SKM-1 (cell line): ENCODE measurements around the gene F2RL1.
"Not testable (repeated sequence)": the region's sequence is repeated elsewhere in the genome, so short reads cannot be mapped to it uniquely, and the experiment has no call there.

ENCODE experiments used
- DNase-seq: peaks from one replicate; lab custom pipeline; 2025; ENCODE audit not compliant: unreplicated experiment; lab: John Stamatoyannopoulos, UW

Gene F2RL1

DNA sequence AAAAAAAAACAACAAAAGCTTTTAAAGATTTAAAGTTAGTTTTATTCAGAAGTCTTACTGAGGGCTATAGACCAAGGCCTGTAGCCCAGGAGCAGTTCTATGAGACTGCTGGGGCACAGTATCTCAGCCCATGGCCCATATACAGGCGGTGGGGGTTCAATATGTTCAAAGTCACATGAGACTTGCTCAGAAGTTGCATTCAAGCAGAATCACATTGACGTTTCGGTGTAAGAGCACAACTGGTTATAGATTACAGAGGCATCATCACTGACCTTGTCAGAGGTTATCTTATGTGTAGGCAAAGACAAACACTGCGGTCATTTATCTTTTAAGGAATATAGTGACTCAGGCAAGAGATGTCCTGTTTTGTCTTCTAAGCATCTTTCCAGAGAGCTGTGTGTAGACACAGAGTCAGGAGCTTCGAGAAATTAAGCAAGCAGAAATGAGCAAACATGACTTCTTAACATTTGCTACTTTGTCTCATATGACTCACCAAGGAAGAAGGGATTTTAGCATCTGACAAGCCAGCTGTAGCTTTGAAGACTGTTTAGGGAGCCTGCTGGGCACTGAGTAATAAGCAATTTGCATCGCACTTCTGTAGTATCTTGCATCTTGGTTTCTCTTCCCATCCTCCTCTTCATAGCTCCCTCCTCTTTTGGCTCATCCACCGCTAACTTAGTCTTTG is 12.9 kb upstream of the F2RL1 start:
- DNase-seq: no peak

- DNase-seq: no peak
Observed at GRCh38 chr5:76807296-76807695, 11.5 kb upstream of the F2RL1 start.

GRCh38 chr5:76808141-76808691 is 10.6 kb upstream of the F2RL1 start:
- DNase-seq: no peak

- DNase-seq: no peak
Observed at GRCh38 chr5:76809141-76809540, 9.7 kb upstream of the F2RL1 start.

DNA sequence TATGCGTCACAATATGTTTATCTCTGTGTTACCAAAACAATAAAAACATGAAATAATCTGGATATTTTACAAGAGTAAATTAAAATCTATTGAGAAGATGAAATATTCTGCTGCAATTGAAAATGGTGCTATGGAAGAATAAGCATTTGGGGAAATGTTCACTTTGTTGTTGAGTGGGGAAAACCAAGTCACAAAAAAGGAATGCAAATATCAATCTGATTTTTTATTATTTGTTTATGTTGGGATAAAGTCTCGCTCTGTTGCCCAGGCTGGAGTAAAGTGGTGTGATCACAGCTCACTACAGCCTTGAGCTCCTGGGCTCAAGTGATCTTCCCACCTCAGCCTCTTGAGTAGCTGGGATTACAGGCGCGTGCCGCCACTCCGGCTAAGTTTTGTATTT is 8.6 kb upstream of the F2RL1 start:
- no peak for DNase-seq

- DNase-seq: no peak
Observed at GRCh38 chr5:76811214-76811613, 7.6 kb upstream of the F2RL1 start.

DNA sequence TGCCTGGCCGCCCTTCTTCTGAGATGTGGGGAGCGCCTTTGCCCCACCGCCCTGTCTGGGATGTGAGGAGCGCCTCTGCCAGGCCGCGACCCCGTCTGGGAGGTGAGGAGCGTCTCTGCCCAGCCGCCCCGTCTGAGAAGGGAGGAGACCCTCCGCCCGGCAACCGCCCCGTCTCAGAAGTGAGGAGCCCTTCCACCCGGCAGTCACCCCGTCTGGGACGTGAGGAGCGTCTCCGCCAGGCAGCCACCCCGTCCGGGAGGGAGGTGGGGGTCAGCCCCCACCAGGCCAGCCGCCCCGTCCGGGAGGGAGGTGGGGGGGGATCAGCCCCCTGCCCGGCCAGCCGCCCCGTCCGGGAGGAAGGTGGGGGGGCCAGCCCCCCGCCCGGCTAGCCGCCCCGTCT is 6.6 kb upstream of the F2RL1 start:
- DNase-seq: not testable (repeated sequence)

DNA sequence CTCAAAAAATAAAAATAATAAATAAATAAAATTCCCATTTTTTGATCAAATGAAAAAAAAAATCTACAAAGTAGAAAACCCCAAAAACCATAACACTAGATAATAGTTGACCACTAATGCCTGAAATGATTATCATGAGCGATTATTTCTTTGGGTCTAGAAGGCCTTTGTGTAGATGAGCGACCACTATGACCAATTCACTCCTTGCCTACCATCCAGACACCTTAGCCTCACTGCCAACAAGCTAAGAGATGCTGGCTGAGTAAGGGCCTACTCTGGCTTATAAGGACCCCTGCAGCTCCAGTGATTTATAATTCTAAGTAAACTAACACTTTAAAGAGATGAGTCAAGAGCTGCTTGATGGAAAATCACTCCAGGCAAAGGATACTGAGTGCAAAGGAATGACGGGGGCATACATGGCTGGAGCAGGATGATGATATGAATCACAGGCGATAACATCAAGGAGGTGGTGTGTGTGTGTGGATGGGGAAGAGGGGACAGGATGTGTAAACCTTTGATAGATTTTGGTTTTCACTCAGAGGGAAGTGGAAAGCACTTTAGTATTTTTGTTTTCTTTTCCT is 4.8 kb upstream of the F2RL1 start:
- DNase-seq: no peak

- no peak for DNase-seq
Observed at GRCh38 chr5:76816110-76816831, 2.6 kb upstream of the F2RL1 start.

- DNase-seq: no peak
Observed at GRCh38 chr5:76819851-76820525, 1.2 kb downstream of the F2RL1 start.

DNA sequence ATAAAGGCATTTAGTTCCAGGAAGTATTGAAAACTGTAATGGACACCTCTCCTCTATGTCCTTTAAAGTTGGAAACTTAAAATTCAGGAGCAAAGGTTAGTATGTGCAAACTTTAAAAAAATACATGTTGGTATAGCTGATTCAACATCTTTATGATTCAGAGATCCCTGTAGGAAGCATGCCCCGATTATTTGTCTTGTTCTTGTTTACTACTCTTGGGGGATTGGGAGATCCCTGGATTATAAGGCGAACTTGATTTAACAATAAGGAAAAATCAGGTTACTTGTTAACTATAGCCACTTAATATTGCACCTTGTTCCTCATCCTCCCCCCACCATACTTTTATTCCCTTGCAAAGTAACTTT is 1.7 kb downstream of the F2RL1 start:
- DNase-seq: no peak

GRCh38 chr5:76821136-76821535 is 2.3 kb downstream of the F2RL1 start:
- no peak for DNase-seq

GRCh38 chr5:76822105-76822731 is 3.4 kb downstream of the F2RL1 start:
- DNase-seq: not testable (repeated sequence)

DNA sequence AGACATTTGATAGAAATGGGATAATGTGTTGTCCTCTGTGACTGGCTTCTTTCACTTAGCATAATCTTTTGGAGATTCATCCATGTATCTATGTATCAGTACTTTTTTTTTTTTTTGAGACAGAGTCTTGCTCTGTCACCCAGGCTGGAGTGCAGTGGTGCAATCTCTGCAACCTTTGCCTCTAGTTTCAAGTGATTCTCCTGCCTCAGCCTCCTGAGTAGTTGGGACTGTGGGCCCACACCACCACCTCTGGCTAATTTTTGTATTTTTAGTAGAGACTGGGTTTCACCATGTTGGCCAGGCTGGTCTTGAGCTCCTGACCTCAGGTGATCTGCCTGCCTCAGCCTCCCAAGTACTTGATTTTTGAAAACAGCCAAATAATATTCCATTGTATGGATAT is 7.6 kb downstream of the F2RL1 start:
- DNase-seq: not testable (repeated sequence)

DNA sequence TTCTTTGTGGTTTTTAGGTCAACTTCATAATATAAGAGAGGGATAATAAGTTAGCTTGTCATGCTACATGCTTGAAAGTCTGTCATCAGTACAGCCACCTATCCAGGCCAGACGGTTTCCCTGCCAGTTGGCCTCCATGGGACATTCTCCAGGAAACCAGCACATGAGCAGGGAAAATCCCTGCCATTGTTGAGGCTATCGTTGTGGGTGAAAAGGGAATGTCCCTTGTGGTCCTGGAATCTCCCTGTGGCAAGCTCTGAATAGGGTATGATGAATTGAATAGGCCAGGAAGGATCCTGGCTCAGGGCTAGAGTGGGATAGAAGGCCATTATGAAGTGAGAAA is 12.3 kb downstream of the F2RL1 start:
- DNase-seq: no peak

DNA sequence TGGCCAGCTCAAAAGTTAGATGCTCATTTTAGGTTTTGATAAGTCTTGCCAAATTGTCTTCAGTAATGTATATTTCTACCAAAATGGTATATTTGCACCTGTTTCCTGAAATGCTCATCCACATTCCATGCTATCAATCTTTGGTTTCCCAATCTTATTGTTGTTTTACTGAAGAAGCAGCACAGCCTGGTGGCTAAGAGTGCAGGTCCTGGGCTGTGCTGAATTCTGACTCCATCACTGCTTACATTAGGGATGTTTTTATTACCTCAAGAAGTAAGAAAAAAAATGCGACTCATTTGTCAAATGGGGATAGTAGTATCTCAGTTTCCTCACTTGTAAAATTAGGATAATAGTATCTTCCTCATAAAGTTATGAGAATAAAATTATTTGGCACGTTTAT is 17.4 kb downstream of the F2RL1 start:
- no peak for DNase-seq

GRCh38 chr5:76836585-76836984 is 17.8 kb downstream of the F2RL1 start:
- DNase-seq: no peak

DNA sequence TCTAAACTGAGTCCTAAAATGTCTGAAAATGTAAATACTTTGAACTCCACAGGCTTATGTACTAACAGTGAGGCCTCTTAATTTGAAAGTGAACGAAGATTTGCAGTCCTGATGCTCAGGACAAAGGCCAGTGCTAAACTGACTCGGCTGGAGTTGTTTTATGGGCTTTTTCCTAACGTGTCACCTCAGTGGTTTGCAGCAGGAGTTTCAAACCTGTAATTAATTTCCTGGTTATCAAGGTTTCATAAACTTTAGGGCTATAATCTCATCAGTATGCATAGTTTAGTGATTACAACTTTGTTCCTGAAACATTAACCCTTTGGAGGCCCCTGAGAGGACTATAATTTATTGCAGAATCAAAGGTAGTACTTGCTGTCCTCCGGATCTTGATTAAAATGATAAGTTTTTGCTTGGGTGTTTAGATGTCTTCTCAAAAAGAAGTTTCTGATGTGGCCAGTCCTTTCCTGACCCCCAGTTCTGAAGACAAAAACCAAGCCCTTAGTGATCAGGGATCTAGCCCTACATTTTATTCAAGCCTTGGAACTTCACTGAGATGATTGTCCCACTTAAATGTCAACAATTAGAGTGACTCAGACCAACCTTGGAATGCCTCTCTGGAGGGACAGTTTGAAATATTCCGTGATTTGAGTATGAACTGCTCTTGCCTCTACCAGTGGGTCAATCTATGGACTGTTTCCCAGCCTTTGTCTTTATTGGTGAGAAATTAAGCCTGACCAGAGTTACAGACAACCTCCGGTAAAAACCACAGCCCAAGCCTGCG is 19.8 kb downstream of the F2RL1 start:
- no peak for DNase-seq

GRCh38 chr5:76841361-76841760 is 22.5 kb downstream of the F2RL1 start:
- DNase-seq: no peak

- DNase-seq: no peak
Observed at GRCh38 chr5:76845890-76846289, 27.1 kb downstream of the F2RL1 start.
